HAP-1 (cell line): Measurements from ENCODE around the gene HIVEP3.

Source experiments
- DNase-seq, 2 experiments: peaks; one replicate each; pipeline ENCODE4 v3.0.0-alpha.2; 2016 to 2020; ENCODE audit warnings: low spot score in 2 of 2
- H3K27me3 ChIP-seq: fragments of 250-450 bp; sonication (Bioruptor Pico); 2 replicates; pipeline ENCODE4 v1.5.1; 2020; ENCODE audit warnings: low read depth, mild to moderate bottlenecking, moderate library complexity
- H3K36me3 ChIP-seq: fragments of 250-450 bp; sonication (Bioruptor Pico); replicated peaks from 2 replicates; pipeline ENCODE4 v1.5.1; 2020; ENCODE audit warnings: mild to moderate bottlenecking
- H3K4me1 ChIP-seq: fragments of 250-450 bp; sonication (Bioruptor Pico); 2 replicates; pipeline ENCODE4 v1.5.1; 2020; ENCODE audit warnings: mild to moderate bottlenecking
- H3K4me3 ChIP-seq: fragments of 250-450 bp; sonication (Bioruptor Pico); 2 replicates; pipeline ENCODE4 v1.5.1; 2020; ENCODE audit warnings: mild to moderate bottlenecking, moderate library complexity
- H3K9me3 ChIP-seq: fragments of 250-450 bp; sonication (Bioruptor Pico); 2 replicates; pipeline ENCODE4 v1.5.1; 2020; ENCODE audit warnings: mild to moderate bottlenecking, moderate library complexity
- in situ Hi-C: fragments of 300-500 bp; cut with MboI; formaldehyde crosslinking; loops from 3 replicates; pipeline ENCODE4 v1.14.3; 2020; ENCODE audit warnings: low sequenced_read_pairs, inconsistent platforms, mixed read lengths

HIVEP3 gene

GRCh38 chr1:41794031-41794430 lies 124.7 kb downstream of the HIVEP3 start:
- no peaks in the 10 kb centered on the region for H3K27me3 ChIP-seq
- no peaks in the 10 kb centered on the region for H3K9me3 ChIP-seq
- in situ Hi-C loops: no loop called here
- no peak for DNase-seq
- H3K36me3 ChIP-seq: no peaks in the 10 kb centered on the region
- no peak overlapping the region for H3K4me3 ChIP-seq
- no peaks in the 10 kb centered on the region for H3K4me1 ChIP-seq

GRCh38 chr1:41792485-41792770 lies 126.3 kb downstream of the HIVEP3 start:
- no peak for DNase-seq
- no peaks in the 10 kb centered on the region for H3K36me3 ChIP-seq

GRCh38 chr1:41791667-41792484 lies 126.8 kb downstream of the HIVEP3 start:
- in situ Hi-C loops: no loop called here
- DNase-seq: no peak

More at GRCh38 chr1:41792485-41792770, 126.3 kb downstream of the HIVEP3 start:
- H3K27me3 ChIP-seq: no peaks in the 10 kb centered on the region
- H3K4me1 ChIP-seq: no peaks in the 10 kb centered on the region
- in situ Hi-C loops: no loop called here
- no peaks in the 10 kb centered on the region for H3K9me3 ChIP-seq
- H3K4me3 ChIP-seq: no peak overlapping the region

GRCh38 chr1:41790351-41790750 lies 128.4 kb downstream of the HIVEP3 start:
- Histone ChIP-seq H3K9me3 (no peaks in the 10 kb centered on the region), H3K4me3 (no peak overlapping the region), H3K4me1 (no peaks in the 10 kb centered on the region), H3K36me3 (no peaks in the 10 kb centered on the region), H3K27me3 (no peaks in the 10 kb centered on the region)
- in situ Hi-C loops: no loop called here
- DNase-seq: no peak

More at GRCh38 chr1:41791667-41792484, 126.8 kb downstream of the HIVEP3 start:
- Histone ChIP-seq H3K4me1 (no peaks in the 10 kb centered on the region), H3K4me3 (no peak overlapping the region), H3K36me3 (no peaks in the 10 kb centered on the region), H3K9me3 (no peaks in the 10 kb centered on the region), H3K27me3 (no peaks in the 10 kb centered on the region)

- no peak for DNase-seq
- Histone ChIP-seq H3K36me3 (no peaks in the 10 kb centered on the region), H3K4me3 (no peak overlapping the region), H3K9me3 (no peaks in the 10 kb centered on the region), H3K27me3 (no peaks in the 10 kb centered on the region), H3K4me1 (no peaks in the 10 kb centered on the region)
- in situ Hi-C loops: no loop called here
Observed at GRCh38 chr1:41789661-41790330, 128.9 kb downstream of the HIVEP3 start.

- Histone ChIP-seq H3K4me3 (no peak overlapping the region), H3K9me3 (no peaks in the 10 kb centered on the region), H3K27me3 (no peaks in the 10 kb centered on the region), H3K4me1 (no peaks in the 10 kb centered on the region), H3K36me3 (no peaks in the 10 kb centered on the region)
- in situ Hi-C loops: no loop called here
- DNase-seq: no peak
Observed at GRCh38 chr1:41788427-41788826, 130.3 kb downstream of the HIVEP3 start.

- no peaks in the 10 kb centered on the region for H3K4me1 ChIP-seq
- no peaks in the 10 kb centered on the region for H3K9me3 ChIP-seq
- no peak for DNase-seq
- H3K36me3 ChIP-seq: no peaks in the 10 kb centered on the region
- H3K4me3 ChIP-seq: no peak overlapping the region
- no peaks in the 10 kb centered on the region for H3K27me3 ChIP-seq
- in situ Hi-C loops: no loop called here
Observed at GRCh38 chr1:41784531-41785274, 134.0 kb downstream of the HIVEP3 start.

GRCh38 chr1:41783189-41783639 lies 135.5 kb downstream of the HIVEP3 start:
- H3K27me3 ChIP-seq: no peaks in the 10 kb centered on the region
- no peaks in the 10 kb centered on the region for H3K9me3 ChIP-seq
- H3K4me3 ChIP-seq: no peak overlapping the region
- in situ Hi-C loops: no loop called here
- no peaks in the 10 kb centered on the region for H3K36me3 ChIP-seq
- H3K4me1 ChIP-seq: no peaks in the 10 kb centered on the region
- no peak for DNase-seq

- Histone ChIP-seq H3K9me3 (no peaks in the 10 kb centered on the region), H3K27me3 (no peaks in the 10 kb centered on the region), H3K4me3 (no peak overlapping the region), H3K4me1 (no peaks in the 10 kb centered on the region), H3K36me3 (no peaks in the 10 kb centered on the region)
- in situ Hi-C loops: no loop called here
- DNase-seq: no peak
Observed at GRCh38 chr1:41780916-41781315, 137.8 kb downstream of the HIVEP3 start.

- Histone ChIP-seq H3K9me3 (no peaks in the 10 kb centered on the region), H3K4me1 (no peaks in the 10 kb centered on the region), H3K27me3 (no peaks in the 10 kb centered on the region), H3K4me3 (no peak overlapping the region), H3K36me3 (no peaks in the 10 kb centered on the region)
- no peak for DNase-seq
- in situ Hi-C loops: no loop called here
Observed at GRCh38 chr1:41780322-41780721, 138.4 kb downstream of the HIVEP3 start.

GRCh38 chr1:41779360-41779759 lies 139.4 kb downstream of the HIVEP3 start:
- Histone ChIP-seq H3K27me3 (no peaks in the 10 kb centered on the region), H3K9me3 (no peaks in the 10 kb centered on the region), H3K36me3 (no peaks in the 10 kb centered on the region), H3K4me3 (no peak overlapping the region), H3K4me1 (no peaks in the 10 kb centered on the region)
- no peak for DNase-seq
- in situ Hi-C loops: no loop called here

GRCh38 chr1:41777695-41778094 lies 141.0 kb downstream of the HIVEP3 start:
- Histone ChIP-seq H3K27me3 (no peaks in the 10 kb centered on the region), H3K9me3 (no peaks in the 10 kb centered on the region), H3K36me3 (no peaks in the 10 kb centered on the region), H3K4me1 (no peaks in the 10 kb centered on the region), H3K4me3 (no peak overlapping the region)
- in situ Hi-C loops: no loop called here
- no peak for DNase-seq

- in situ Hi-C loops: no loop called here
- Histone ChIP-seq H3K4me1 (no peaks in the 10 kb centered on the region), H3K36me3 (no peaks in the 10 kb centered on the region), H3K27me3 (no peaks in the 10 kb centered on the region), H3K4me3 (no peak overlapping the region), H3K9me3 (no peaks in the 10 kb centered on the region)
- DNase-seq: no peak
Observed at GRCh38 chr1:41776891-41777441, 141.8 kb downstream of the HIVEP3 start.
